Measurements from ENCODE around the gene GABRB1. TPM values are rescaled to one million over a fixed set of nuclear protein-coding genes. Genes with fewer than 3 reads are reported as not detected.

The GABRB1 gene
- total RNA-seq (ENCODE audit: low replicate concordance): 0.08 TPM in 1 of 2 replicates, not detected in the other

DNA sequence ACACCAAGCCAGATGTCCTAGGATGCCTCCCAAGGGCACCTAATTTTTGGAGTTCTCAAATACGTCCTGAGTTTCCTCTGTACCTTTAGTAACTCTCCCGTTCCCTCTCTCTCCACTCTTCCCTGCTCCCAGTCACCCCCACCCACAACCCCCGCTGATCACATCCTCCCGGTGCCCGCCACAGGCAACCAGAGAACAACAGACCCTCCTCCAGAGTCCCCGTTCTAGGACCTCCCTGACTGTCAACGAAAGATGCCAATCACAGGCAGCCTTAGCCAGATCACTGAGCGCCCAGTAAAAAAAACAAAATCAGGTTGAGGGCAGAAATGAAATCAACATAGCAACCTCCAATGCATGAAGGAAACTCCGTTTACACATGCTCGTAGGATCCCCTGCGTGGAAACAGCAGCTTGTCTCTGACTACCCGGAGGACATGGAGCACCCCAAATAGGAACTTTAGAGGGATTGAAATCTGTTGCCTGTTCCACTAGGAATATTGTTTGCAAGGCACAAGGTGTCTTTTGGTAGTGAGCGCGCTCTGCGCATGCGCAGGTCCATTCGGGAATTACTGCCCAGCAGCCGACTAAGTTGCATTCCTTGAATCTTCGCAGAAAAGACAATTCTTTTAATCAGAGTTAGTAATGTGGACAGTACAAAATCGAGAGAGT is at the start of gene GABRB1:
Gene GABRB1, plus strand, starts transcription at position 557 of the 668 bp plus-strand sequence.

GRCh38 chr4:46993075-46994006 is 38.0 kb upstream of the GABRB1 start, which contains the start of gene GABRA4:
Gene GABRA4, minus strand, starts transcription at chr4:46993581. Its CDS starts 157 bp downstream, at chr4:46993424.

GRCh38 chr4:47463235-47463956 is 432.0 kb downstream of the GABRB1 start, which contains the start of gene COMMD8:
Gene COMMD8, minus strand, starts transcription at chr4:47463702. Its CDS starts 51 bp downstream, at chr4:47463651.

Other genes with a start within 250 kb of the GABRB1 start
- not detected in 2 replicates for gene COX7B2, start 122.3 kb upstream of the GABRB1 start, total RNA-seq (ENCODE audit: low replicate concordance)
- gene GABRA4, start 38.0 kb upstream of the GABRB1 start, total RNA-seq (ENCODE audit: low replicate concordance): not detected in 2 replicates

All from smooth muscle cell of the coronary artery (primary cell).